WTC11 (cell line): ENCODE data around the gene AATK. TPM values are rescaled to one million over a fixed set of nuclear protein-coding genes. Genes with fewer than 3 reads are reported as not detected.

ENCODE experiments used
- ATAC-seq: fragments of 200-7000 bp; cut with Tn5 transposase; 2 replicates; pipeline ENCODE4 v1.10.0; 2021; ENCODE audit warnings: mild to moderate bottlenecking, moderate library complexity
- CTCF ChIA-PET: fragments of 300-600 bp; sonication (Branson Sonifier 250); formaldehyde crosslinking; loops from one replicate; lab custom pipeline; 2021; ENCODE audit warnings: antibody characterized with exemption; lab: Charles Lee
- POLR2A ChIA-PET: fragments of 350-600 bp; sonication (Branson Sonifier 250); formaldehyde crosslinking; loops from one replicate; lab custom pipeline; 2021; ENCODE audit warnings: antibody characterized with exemption; lab: Charles Lee
- DNase-seq: peaks from one replicate; pipeline ENCODE4 v3.0.0; 2021; ENCODE audit warnings: low spot score
- H3K27ac Mint-ChIP-seq: 2 replicates; pipeline ENCODE4 v1.8.0; 2021; ENCODE audit warnings: mixed read lengths
- H3K27me3 Mint-ChIP-seq: 2 replicates; pipeline ENCODE4 v1.8.0; 2021; ENCODE audit warnings: low read depth, mild to moderate bottlenecking, moderate library complexity, mixed read lengths
- H3K36me3 Mint-ChIP-seq: 2 replicates; pipeline ENCODE4 v1.8.0; 2021; ENCODE audit warnings: mixed read lengths
- H3K4me1 Mint-ChIP-seq: 2 replicates; pipeline ENCODE4 v1.8.0; 2022; ENCODE audit warnings: mixed read lengths
- H3K4me3 Mint-ChIP-seq: 2 replicates; pipeline ENCODE4 v1.8.0; 2021; ENCODE audit warnings: mild to moderate bottlenecking, moderate library complexity, mixed read lengths
- H3K9me3 Mint-ChIP-seq: 2 replicates; pipeline ENCODE4 v1.8.0; 2021; ENCODE audit warnings: mixed read lengths
- ELF4 ChIP-seq: sonication (generic); formaldehyde crosslinking; IDR thresholded peaks from 2 replicates; pipeline ENCODE4 v1.8.1; 2022; ENCODE audit warnings: low read depth, mild to moderate bottlenecking, moderate library complexity, missing genetic modification reagents
- ESRRA ChIP-seq: sonication (generic); formaldehyde crosslinking; IDR thresholded peaks from 2 replicates; pipeline ENCODE4 v1.8.1; 2022; ENCODE audit warnings: mild to moderate bottlenecking, missing genetic modification reagents, borderline replicate concordance
- ETV6 ChIP-seq: sonication (generic); formaldehyde crosslinking; IDR thresholded peaks from 2 replicates; pipeline ENCODE4 v1.8.1; 2022; ENCODE audit warnings: mild to moderate bottlenecking, missing genetic modification reagents
- FOXK1 ChIP-seq: sonication (generic); formaldehyde crosslinking; IDR thresholded peaks from 2 replicates; pipeline ENCODE4 v1.8.0; 2022; ENCODE audit warnings: mild to moderate bottlenecking, moderate library complexity, missing genetic modification reagents
- FOXP1 ChIP-seq: sonication (generic); formaldehyde crosslinking; IDR thresholded peaks from 2 replicates; pipeline ENCODE4 v1.8.0; 2022; ENCODE audit warnings: missing genetic modification reagents, mild to moderate bottlenecking, moderate library complexity, borderline replicate concordance
- GABPB1 ChIP-seq: sonication (generic); formaldehyde crosslinking; IDR thresholded peaks from 2 replicates; pipeline ENCODE4 v1.8.1; 2023; ENCODE audit warnings: mild to moderate bottlenecking, missing genetic modification reagents
- JAZF1 ChIP-seq: fragments of 250-450 bp; sonication (Bioruptor Pico); IDR thresholded peaks from 2 replicates; pipeline ENCODE4 v1.9.0; 2021; ENCODE audit warnings: moderate library complexity, mild to moderate bottlenecking, inconsistent platforms
- NFYB ChIP-seq: sonication (generic); formaldehyde crosslinking; conservative IDR thresholded peaks from 2 replicates; pipeline ENCODE4 v1.8.0; 2022; ENCODE audit warnings: low read depth, missing genetic modification reagents
- NR3C1 ChIP-seq: sonication (generic); formaldehyde crosslinking; conservative IDR thresholded peaks from 2 replicates; pipeline ENCODE4 v1.8.1; 2023; ENCODE audit warnings: low read depth, mild to moderate bottlenecking, missing genetic modification reagents
- RELA ChIP-seq: sonication (generic); formaldehyde crosslinking; IDR thresholded peaks from 2 replicates; pipeline ENCODE4 v1.8.1; 2022; ENCODE audit warnings: missing genetic modification reagents, mild to moderate bottlenecking, borderline replicate concordance
- SOX15 ChIP-seq: fragments of 250-450 bp; sonication (Bioruptor Pico); IDR thresholded peaks from 2 replicates; pipeline ENCODE4 v1.9.0; 2021; ENCODE audit warnings: mild to moderate bottlenecking
- TEAD4 ChIP-seq: sonication (generic); formaldehyde crosslinking; IDR thresholded peaks from 2 replicates; pipeline ENCODE4 v1.8.0; 2022; ENCODE audit warnings: mild to moderate bottlenecking, missing genetic modification reagents
- ZNF396 ChIP-seq: fragments of 250-450 bp; sonication (Bioruptor Pico); IDR thresholded peaks from 2 replicates; pipeline ENCODE4 v1.8.0; 2021; ENCODE audit warnings: mild to moderate bottlenecking, moderate library complexity, borderline replicate concordance
- ZNF532 ChIP-seq: fragments of 250-450 bp; sonication (Bioruptor Pico); IDR thresholded peaks from 2 replicates; pipeline ENCODE4 v1.9.0; 2021; ENCODE audit warnings: mild to moderate bottlenecking, borderline replicate concordance
- ZNF671 ChIP-seq: fragments of 250-450 bp; sonication (Bioruptor Pico); IDR thresholded peaks from 2 replicates; pipeline ENCODE4 v1.8.0; 2021; ENCODE audit warnings: mild to moderate bottlenecking
- total RNA-seq: library from RNA; stranded (reverse); gene quantifications from 3 replicates; pipeline ENCODE4 v1.2.3, GENCODE V29; 2021
- TF ChIP-seq, protein P1 (sequence below): sonication (generic); formaldehyde crosslinking; IDR thresholded peaks from 2 replicates; pipeline ENCODE4 v1.8.1; 2022; ENCODE audit warnings: mild to moderate bottlenecking, moderate library complexity, missing genetic modification reagents
- TF ChIP-seq, protein P2 (sequence below): sonication (generic); formaldehyde crosslinking; IDR thresholded peaks from 2 replicates; pipeline ENCODE4 v1.8.1; 2023; ENCODE audit warnings: mild to moderate bottlenecking, moderate library complexity, missing genetic modification reagents
- TF ChIP-seq, protein P3 (sequence below): sonication (generic); formaldehyde crosslinking; IDR thresholded peaks from 2 replicates; pipeline ENCODE4 v1.8.0; 2022; ENCODE audit warnings: mild to moderate bottlenecking, missing genetic modification reagents
- TF ChIP-seq, protein P4 (sequence below): sonication (generic); formaldehyde crosslinking; IDR thresholded peaks from 2 replicates; pipeline ENCODE4 v1.8.0; 2022; ENCODE audit warnings: missing genetic modification reagents
- TF ChIP-seq, protein P5 (sequence below): fragments of 250-450 bp; sonication (Bioruptor Pico); IDR thresholded peaks from 2 replicates; pipeline ENCODE4 v1.9.0; 2021; ENCODE audit warnings: mild to moderate bottlenecking

The AATK gene
- total RNA-seq, 1 experiment from 2014 or later = 2.9 TPM

DNA sequence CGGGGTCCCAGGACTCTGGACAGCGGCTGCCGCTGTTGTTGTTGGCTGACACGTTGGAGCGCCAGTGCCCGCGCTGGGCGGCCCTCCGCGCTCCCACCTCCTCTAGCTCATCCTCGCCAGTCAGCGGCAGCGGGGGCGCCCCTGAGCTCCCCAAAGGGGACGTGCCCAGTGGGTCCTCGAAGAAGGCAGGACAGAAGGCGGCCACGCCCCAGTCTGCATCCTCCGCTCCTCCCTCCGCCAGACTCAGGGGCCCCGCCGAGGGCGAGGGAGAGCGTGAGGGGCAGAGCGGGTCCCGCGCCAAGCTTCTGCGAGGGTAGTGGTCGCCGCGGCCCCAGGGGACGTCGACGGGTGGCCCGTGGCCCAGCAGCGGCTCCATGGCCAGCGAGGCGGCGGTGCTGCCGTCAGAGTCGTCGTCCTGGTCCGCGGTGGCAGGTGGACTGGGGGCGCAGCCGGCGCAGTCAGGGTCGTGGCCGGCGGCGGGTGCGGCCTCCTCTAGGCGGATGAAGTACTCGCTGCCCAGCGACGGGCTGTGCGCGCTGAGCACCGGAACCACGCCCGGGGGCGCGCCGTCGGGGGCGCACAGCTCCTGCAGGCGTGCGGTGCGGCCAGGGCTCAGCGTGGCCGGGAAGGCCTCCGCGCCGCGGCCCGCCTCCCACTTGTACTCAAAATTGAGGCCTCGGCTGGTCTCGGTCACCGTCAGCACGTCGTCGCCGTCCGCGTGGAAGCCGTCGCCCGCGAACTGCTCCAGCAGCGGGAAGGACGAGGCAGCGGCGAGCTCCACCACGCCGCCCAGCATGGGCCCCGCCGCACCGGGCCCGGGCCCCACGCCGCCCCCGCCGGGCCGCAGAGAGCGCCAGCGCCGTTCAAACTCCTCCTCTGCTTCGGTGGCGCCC, 43.9 kb downstream of the AATK start (continued):
- no peak for TF ChIP-seq ZNF532
- no peak for TF ChIP-seq FOXP1
- TF ChIP-seq ETV6 (CRISPR knock-in tag) = peak; percentile 54; the same call in 1 of the 2 replicates
- TF ChIP-seq ESRRA (CRISPR knock-in tag) = no peak
- TF ChIP-seq NFYB (CRISPR knock-in tag) = no peak
- TF ChIP-seq RELA (CRISPR knock-in tag) = no peak
- TF ChIP-seq, protein P1, sequence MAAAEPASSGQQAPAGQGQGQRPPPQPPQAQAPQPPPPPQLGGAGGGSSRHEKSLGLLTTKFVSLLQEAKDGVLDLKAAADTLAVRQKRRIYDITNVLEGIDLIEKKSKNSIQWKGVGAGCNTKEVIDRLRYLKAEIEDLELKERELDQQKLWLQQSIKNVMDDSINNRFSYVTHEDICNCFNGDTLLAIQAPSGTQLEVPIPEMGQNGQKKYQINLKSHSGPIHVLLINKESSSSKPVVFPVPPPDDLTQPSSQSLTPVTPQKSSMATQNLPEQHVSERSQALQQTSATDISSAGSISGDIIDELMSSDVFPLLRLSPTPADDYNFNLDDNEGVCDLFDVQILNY (CRISPR knock-in tag) = peak; percentile 37; the same call in 1 of the 2 replicates

DNA sequence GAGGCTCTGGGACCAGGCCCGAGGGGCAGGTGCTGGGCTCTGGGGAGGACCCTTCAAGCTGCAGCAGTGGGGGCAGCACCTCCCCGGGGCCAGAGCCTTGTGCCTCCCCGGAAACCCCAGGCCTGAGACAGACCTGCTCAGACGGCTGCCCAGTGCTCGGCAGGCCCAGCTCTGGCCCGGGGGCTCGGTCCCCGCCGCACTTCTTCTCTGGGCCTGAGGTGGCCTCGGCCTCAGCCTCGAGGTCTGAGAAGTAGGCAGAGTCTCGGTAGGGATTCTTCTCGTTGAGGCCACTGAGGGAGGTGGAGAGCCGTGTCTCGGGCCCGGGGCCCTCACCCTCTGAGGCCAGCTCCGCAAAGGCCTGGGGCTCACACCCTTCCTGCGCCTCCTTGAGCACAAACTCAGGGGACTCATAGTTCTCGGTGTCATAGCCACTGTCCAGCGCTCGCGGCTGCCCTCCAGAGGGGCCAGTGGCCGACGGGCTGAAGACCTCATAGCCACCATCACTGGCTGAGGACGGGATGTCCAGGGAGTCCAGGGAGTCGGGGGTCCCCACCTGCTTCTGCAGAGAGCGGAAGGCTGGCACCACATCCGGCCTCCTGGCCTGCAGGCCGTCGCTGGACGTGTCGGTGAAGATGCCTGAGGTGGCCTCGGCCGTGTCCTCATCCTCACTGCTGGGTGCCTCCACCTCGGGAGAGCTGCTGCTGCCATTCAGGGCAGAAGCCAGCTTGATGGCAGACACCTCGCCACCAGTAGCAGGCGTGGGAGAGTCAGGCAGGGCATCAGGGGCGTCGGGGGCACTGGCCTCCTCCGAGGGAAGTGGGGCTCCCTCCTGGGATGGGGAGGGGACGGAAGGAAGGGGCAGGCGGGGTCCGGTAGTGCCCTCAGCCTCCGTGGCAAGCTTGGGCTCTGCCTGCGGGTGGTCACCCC, 45.1 kb downstream of the AATK start:
- DNase-seq (no peak), ATAC-seq (no peak)
- H3K4me3 Mint-ChIP-seq = no peak overlapping the region; the same call in 1 of the 2 replicates
- no peaks in the 10 kb centered on the region for H3K36me3 Mint-ChIP-seq
- peaks cover 4% of the 10 kb centered on the region for H3K27me3 Mint-ChIP-seq
- no peak overlapping the region for H3K27ac Mint-ChIP-seq
- no peaks in the 10 kb centered on the region for H3K9me3 Mint-ChIP-seq
- CTCF ChIA-PET = interaction anchor here (0.5 to 3.0 kb wide), 26 partner anchors 8 to 591 kb away, joined by 3 to 23 read pairs (median 4); partner anchors contain the start of genes CEP131, NDUFAF8, PVALEF and TEPSIN
- POLR2A ChIA-PET = interaction anchor here (1.5 kb wide), 1 partner anchor 13 kb away, joined by 4 read pairs; no protein-coding TSS in a partner anchor
- H3K4me1 Mint-ChIP-seq = no peaks in the 10 kb centered on the region
- TF ChIP-seq TEAD4 (CRISPR knock-in tag) (no peak), NR3C1 (no peak), ZNF396 (no peak), FOXK1 (CRISPR knock-in tag) (no peak), ELF4 (CRISPR knock-in tag) (no peak), GABPB1 (no peak), ZNF671 (CRISPR knock-in tag) (no peak), JAZF1 (no peak), SOX15 (CRISPR knock-in tag) (no peak)
- TF ChIP-seq, protein P2, sequence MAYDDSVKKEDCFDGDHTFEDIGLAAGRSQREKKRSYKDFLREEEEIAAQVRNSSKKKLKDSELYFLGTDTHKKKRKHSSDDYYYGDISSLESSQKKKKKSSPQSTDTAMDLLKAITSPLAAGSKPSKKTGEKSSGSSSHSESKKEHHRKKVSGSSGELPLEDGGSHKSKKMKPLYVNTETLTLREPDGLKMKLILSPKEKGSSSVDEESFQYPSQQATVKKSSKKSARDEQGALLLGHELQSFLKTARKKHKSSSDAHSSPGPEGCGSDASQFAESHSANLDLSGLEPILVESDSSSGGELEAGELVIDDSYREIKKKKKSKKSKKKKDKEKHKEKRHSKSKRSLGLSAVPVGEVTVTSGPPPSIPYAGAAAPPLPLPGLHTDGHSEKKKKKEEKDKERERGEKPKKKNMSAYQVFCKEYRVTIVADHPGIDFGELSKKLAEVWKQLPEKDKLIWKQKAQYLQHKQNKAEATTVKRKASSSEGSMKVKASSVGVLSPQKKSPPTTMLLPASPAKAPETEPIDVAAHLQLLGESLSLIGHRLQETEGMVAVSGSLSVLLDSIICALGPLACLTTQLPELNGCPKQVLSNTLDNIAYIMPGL (CRISPR knock-in tag) = no peak
- TF ChIP-seq, protein P3, sequence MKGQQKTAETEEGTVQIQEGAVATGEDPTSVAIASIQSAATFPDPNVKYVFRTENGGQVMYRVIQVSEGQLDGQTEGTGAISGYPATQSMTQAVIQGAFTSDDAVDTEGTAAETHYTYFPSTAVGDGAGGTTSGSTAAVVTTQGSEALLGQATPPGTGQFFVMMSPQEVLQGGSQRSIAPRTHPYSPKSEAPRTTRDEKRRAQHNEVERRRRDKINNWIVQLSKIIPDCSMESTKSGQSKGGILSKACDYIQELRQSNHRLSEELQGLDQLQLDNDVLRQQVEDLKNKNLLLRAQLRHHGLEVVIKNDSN (CRISPR knock-in tag) = no peak
- TF ChIP-seq, protein P4, sequence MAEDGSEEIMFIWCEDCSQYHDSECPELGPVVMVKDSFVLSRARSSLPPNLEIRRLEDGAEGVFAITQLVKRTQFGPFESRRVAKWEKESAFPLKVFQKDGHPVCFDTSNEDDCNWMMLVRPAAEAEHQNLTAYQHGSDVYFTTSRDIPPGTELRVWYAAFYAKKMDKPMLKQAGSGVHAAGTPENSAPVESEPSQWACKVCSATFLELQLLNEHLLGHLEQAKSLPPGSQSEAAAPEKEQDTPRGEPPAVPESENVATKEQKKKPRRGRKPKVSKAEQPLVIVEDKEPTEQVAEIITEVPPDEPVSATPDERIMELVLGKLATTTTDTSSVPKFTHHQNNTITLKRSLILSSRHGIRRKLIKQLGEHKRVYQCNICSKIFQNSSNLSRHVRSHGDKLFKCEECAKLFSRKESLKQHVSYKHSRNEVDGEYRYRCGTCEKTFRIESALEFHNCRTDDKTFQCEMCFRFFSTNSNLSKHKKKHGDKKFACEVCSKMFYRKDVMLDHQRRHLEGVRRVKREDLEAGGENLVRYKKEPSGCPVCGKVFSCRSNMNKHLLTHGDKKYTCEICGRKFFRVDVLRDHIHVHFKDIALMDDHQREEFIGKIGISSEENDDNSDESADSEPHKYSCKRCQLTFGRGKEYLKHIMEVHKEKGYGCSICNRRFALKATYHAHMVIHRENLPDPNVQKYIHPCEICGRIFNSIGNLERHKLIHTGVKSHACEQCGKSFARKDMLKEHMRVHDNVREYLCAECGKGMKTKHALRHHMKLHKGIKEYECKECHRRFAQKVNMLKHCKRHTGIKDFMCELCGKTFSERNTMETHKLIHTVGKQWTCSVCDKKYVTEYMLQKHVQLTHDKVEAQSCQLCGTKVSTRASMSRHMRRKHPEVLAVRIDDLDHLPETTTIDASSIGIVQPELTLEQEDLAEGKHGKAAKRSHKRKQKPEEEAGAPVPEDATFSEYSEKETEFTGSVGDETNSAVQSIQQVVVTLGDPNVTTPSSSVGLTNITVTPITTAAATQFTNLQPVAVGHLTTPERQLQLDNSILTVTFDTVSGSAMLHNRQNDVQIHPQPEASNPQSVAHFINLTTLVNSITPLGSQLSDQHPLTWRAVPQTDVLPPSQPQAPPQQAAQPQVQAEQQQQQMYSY = no peak
- TF ChIP-seq, protein P5, sequence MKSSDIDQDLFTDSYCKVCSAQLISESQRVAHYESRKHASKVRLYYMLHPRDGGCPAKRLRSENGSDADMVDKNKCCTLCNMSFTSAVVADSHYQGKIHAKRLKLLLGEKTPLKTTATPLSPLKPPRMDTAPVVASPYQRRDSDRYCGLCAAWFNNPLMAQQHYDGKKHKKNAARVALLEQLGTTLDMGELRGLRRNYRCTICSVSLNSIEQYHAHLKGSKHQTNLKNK (CRISPR knock-in tag) = no peak
- TF ChIP-seq, protein P1 (CRISPR knock-in tag) = no peak
